Tibial nerve (tissue), 3 donors: Measurements from ENCODE around the gene KIF13A.

Experiments
- POLR2A ChIP-seq, 2 donors: fragments of 450-650 bp; IDR thresholded peaks; one replicate each; pipeline ENCODE4 v1.6.1; 2017; ENCODE audit warnings: antibody characterized with exemption in 2 of 2, mild to moderate bottlenecking in 2 of 2, moderate library complexity in 2 of 2
- TF ChIP-seq, protein P1 (sequence below), 5 experiments: fragments of 200-600 bp in 3 of 5; fragments of 450-650 bp in 2 of 5; sonication (generic) in 3 of 5; IDR thresholded peaks; one replicate each; pipeline ENCODE4 v1.5.1; 2016 to 2019; ENCODE audit warnings: antibody characterized with exemption in 5 of 5, mild to moderate bottlenecking in 3 of 5, moderate library complexity in 2 of 5

DNA sequence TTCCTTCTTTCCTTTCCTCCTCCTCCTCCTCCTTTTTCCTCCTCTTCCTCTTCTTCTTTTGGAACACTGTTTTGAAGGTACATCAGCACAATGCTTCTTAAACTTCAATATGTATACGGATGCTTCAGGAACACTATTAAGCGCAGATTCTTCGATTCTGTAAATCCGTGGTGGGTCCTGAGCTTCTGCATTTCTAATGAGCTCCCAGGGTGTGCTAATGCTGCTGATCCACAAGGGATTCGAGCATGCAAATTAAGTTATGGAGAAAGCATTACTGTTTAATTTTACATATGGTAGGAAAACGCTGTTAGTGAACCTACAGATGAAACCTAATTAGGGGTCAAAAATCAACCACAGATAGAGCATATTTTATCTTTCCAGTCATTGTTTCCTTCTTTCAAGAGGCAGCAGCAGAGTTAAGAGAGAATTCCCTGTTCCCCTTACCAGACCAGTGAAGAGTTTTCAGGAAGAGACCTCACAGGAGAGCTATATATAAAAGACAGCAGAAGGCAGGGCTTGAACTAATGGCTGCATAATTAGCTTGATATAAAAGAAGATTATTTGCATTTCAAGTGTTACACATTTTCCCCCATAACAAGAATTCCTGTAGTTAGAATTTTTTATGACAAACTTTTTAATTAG is 47.2 kb downstream of the KIF13A start:
- TF ChIP-seq, protein P1, sequence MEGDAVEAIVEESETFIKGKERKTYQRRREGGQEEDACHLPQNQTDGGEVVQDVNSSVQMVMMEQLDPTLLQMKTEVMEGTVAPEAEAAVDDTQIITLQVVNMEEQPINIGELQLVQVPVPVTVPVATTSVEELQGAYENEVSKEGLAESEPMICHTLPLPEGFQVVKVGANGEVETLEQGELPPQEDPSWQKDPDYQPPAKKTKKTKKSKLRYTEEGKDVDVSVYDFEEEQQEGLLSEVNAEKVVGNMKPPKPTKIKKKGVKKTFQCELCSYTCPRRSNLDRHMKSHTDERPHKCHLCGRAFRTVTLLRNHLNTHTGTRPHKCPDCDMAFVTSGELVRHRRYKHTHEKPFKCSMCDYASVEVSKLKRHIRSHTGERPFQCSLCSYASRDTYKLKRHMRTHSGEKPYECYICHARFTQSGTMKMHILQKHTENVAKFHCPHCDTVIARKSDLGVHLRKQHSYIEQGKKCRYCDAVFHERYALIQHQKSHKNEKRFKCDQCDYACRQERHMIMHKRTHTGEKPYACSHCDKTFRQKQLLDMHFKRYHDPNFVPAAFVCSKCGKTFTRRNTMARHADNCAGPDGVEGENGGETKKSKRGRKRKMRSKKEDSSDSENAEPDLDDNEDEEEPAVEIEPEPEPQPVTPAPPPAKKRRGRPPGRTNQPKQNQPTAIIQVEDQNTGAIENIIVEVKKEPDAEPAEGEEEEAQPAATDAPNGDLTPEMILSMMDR (IDR thresholded peaks at IDR 0.05), result no peak
- no peak for TF ChIP-seq POLR2A (IDR thresholded peaks at IDR 0.05)
